Thyroid gland (tissue), 4 donors: ENCODE results near the gene NR1H2.

ENCODE experiments used
- CTCF ChIP-seq, 6 experiments: fragments of 200-600 bp in 3 of 6; fragments of 450-650 bp in 3 of 6; sonication (generic) in 3 of 6; IDR thresholded peaks; one replicate each; pipeline ENCODE4 v1.5.1; 2016 to 2019; ENCODE audit warnings: antibody characterized with exemption in 6 of 6, mild to moderate bottlenecking in 2 of 6, inconsistent platforms in 1 of 6, moderate library complexity in 1 of 6
- POLR2A ChIP-seq, 2 donors: fragments of 450-650 bp; IDR thresholded peaks; one replicate each; pipeline ENCODE4 v1.6.1; 2017; ENCODE audit warnings: antibody characterized with exemption in 2 of 2, mild to moderate bottlenecking in 2 of 2, moderate library complexity in 1 of 2

GRCh38 chr19:50428772-50429463, 52.7 kb downstream of the NR1H2 start:
- TF ChIP-seq CTCF (IDR thresholded peaks at IDR 0.05), result no peak
- TF ChIP-seq POLR2A (IDR thresholded peaks at IDR 0.05), result no peak
